ENCODE measurements around the gene ARID5B.
A peak's percentile ranks its signal among the peaks of the same experiment; 100 is the strongest.

ARID5B gene

DNA sequence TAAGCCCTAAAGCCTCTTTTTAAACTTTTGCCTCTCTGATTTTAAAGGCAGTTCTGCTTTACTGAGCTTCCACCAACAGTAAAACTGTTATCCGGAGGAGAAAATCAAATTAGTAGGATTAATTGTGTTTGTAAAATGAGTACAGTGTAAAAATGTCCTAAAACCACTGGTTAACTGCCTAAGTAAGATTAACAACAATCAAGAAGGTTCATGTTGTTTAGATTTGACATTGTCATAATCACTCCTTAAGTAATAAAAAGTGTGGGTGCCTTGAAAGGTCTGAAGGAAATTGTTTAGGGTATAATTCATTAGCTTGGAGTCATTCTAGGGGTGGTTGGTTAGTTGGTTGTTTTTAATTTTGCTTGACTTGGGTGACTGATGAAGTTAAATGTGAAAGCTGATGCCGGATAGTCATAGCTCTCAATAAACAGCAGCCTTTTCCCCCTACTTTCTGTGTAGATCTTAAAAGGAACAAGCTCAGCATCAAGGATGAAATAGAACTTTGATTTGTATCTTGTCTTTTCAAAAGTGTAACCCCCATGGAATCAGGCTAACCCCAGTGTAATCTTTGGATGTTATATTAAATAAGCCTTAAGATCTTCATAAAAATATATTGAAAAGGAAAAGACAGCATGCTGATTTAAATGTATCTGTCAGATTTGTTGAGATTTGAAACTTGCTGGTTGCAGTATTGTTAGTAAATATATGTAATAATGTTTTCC is 148.3 kb downstream of the ARID5B start:
- no peak for TF ChIP-seq Cebpa-rat (IDR thresholded peaks at IDR 0.05)
- H3K4me3 ChIP-seq = no peak overlapping the region
- no peaks in the 10 kb centered on the region for H3K27me3 ChIP-seq
- H3K9ac ChIP-seq = peak overlapping the region; percentile 26; the same call in 1 of the 2 replicates
- H3K9me3 ChIP-seq = peaks cover 29% of the 10 kb centered on the region
- H3K36me3 ChIP-seq = peaks cover 76% of the 10 kb centered on the region
- H3K27ac ChIP-seq = peak overlapping the region; percentile 70
- H3K4me2 ChIP-seq = peak overlapping the region; percentile 60
- peaks cover 9% of the 10 kb centered on the region; the same call in 1 of the 2 replicates for H4K20me1 ChIP-seq
- peaks cover 97% of the 10 kb centered on the region for H3K4me1 ChIP-seq

DNA sequence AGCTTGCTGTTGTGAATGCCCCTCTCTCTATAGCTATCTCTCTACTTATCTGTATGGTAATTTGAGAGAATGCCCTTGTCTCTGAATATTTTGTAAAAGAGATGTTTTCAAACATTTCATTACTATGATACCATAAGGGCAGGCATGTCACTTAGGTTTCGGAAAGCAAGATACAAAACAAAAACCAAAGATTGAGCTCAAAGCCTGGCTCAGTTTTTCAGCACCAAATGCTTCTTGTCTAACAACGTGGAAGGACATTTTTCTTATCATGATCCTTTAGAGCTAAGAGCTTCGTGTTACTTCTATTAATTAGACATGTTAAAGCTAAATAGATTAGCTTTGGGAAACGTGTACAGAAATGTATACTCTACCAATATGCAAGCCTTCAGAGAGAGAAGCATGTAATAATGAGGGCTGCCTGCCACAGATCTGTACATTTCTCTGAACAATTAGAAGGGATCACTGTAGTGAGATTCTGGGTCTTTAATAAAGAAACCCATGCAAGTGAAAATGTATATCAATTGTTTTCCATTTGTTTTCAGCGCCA is 148.9 kb downstream of the ARID5B start:
- Histone ChIP-seq H3K27me3 (no peaks in the 10 kb centered on the region), H3K4me1 (peaks cover 97% of the 10 kb centered on the region), H3K4me2 (peak overlapping the region; percentile 21), H3K9ac (no peak overlapping the region), H4K20me1 (peaks cover 9% of the 10 kb centered on the region; the same call in 1 of the 2 replicates), H3K4me3 (0 out of 2 replicates have a peak overlapping the region, but pooled peaks have one; percentile 1), H3K27ac (peak overlapping the region; percentile 49; the same call in 1 of the 2 replicates), H3K36me3 (peaks cover 83% of the 10 kb centered on the region), H3K9me3 (peaks cover 26% of the 10 kb centered on the region)
- no peak for TF ChIP-seq Cebpa-rat (IDR thresholded peaks at IDR 0.05)

DNA sequence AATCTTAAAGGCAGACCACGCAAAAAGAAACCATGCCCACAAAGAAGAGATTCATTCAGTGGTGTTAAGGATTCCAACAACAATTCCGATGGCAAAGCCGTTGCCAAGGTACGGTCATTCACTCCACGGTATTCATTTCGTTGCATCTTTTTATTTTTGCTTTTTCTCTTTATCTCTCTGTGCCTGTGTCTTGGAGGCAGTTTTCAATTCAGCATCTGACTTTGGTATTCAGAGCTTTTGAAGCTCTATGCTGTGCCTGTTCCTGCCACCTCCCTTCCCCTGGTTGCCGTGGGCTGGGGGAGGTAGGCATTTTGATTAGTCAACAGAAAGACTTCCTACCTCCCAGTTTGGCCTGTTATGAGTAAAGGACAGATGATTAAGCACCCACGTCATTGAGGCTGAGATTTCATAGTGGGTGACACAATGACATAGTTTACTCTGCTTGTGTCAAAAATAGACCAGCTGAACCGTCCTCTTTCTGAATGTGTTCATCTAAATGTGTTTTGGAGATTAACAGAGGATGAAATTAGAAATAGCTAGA is 149.5 kb downstream of the ARID5B start:
- peaks cover 97% of the 10 kb centered on the region for H3K4me1 ChIP-seq
- H3K4me2 ChIP-seq = peak overlapping the region; percentile 21
- H3K9ac ChIP-seq = 0 out of 2 replicates have a peak overlapping the region, but pooled peaks have one; percentile 9
- H3K27ac ChIP-seq = peak overlapping the region; percentile 49
- H4K20me1 ChIP-seq = peaks cover 9% of the 10 kb centered on the region; the same call in 1 of the 2 replicates
- H3K4me3 ChIP-seq = 0 out of 2 replicates have a peak overlapping the region, but pooled peaks have one; percentile 1
- no peaks in the 10 kb centered on the region for H3K27me3 ChIP-seq
- TF ChIP-seq Cebpa-rat (IDR thresholded peaks at IDR 0.05) = no peak
- peaks cover 23% of the 10 kb centered on the region for H3K9me3 ChIP-seq
- peaks cover 88% of the 10 kb centered on the region for H3K36me3 ChIP-seq

DNA sequence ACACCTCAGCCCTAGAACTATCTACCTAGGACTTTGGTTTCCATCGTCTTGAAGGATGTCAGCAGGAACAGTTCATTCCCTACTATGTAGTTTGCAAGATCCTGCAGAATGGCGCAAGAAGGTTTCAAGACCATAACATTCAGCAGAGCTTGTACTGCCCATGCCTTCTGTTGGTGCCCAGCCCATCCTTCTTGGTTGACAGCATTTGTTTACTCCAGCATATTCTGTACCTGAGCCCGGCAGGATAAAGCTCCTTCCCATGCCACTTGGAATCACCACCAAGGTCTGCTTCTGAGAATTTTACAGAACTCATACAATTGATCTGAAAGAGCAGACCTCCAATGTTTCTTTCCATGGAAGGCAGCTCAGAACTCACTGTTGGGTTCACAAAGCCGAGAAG is 150.8 kb downstream of the ARID5B start:
- H3K27ac ChIP-seq = 0 out of 2 replicates have a peak overlapping the region, but pooled peaks have one; percentile 32
- peaks cover 9% of the 10 kb centered on the region; the same call in 1 of the 2 replicates for H4K20me1 ChIP-seq
- H3K36me3 ChIP-seq = peaks cover 100% of the 10 kb centered on the region
- no peak overlapping the region for H3K9ac ChIP-seq
- peaks cover 97% of the 10 kb centered on the region for H3K4me1 ChIP-seq
- H3K27me3 ChIP-seq = no peaks in the 10 kb centered on the region
- peaks cover 23% of the 10 kb centered on the region for H3K9me3 ChIP-seq
- no peak overlapping the region for H3K4me3 ChIP-seq
- TF ChIP-seq Cebpa-rat (IDR thresholded peaks at IDR 0.05) = no peak
- peak overlapping the region; percentile 72; the same call in 1 of the 2 replicates for H3K4me2 ChIP-seq

DNA sequence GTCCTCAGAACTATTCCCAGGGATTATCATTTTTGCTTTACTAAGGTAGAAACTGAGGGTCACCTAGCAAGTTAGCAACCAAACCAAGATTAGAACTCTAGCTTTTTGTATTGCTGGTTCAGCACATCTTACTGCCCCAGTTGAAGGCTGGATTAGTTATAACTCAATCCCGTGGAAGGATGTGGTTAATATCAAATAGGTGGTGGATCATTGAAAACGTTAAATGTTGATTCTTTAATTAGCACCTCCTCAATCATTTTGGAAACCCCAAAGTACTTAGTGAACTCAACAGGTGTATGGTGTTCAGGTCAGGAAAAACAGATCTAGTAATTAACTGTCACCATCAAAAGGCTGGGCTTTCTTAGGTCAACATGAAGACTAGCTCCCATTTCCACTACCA is 152.4 kb downstream of the ARID5B start:
- Histone ChIP-seq H3K9me3 (peaks cover 23% of the 10 kb centered on the region), H3K4me1 (peaks cover 97% of the 10 kb centered on the region), H3K9ac (no peak overlapping the region; the same call in 1 of the 2 replicates), H3K36me3 (peaks cover 100% of the 10 kb centered on the region), H3K27me3 (no peaks in the 10 kb centered on the region), H3K4me3 (no peak overlapping the region), H3K4me2 (peak overlapping the region; percentile 72), H3K27ac (peak overlapping the region; percentile 63), H4K20me1 (peaks cover 4% of the 10 kb centered on the region; the same call in 1 of the 2 replicates)
- no peak for TF ChIP-seq Cebpa-rat (IDR thresholded peaks at IDR 0.05)

DNA sequence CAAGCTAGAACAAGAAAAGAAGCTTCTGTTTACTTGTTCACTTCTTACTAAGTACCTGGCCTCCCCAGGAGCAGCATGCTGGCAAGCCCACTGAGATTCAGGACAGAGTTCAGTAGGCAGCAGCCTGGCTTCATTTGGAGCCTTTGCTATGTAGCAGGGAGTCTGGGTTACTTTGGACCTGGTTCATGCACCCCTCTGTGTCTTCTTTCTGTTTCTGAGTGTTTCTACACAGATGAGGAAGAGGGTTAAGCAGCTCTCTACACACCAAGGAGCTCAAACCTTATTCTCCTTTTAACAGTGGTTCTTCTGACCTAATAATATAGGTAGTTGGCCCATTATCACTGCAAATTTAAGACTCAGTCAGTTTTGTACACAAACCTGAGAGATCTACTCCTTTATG is 152.9 kb downstream of the ARID5B start:
- Histone ChIP-seq H3K9me3 (peaks cover 23% of the 10 kb centered on the region), H3K9ac (peak overlapping the region; percentile 52; the same call in 1 of the 2 replicates), H3K4me3 (no peak overlapping the region), H4K20me1 (no peaks in the 10 kb centered on the region), H3K4me1 (peaks cover 97% of the 10 kb centered on the region), H3K27me3 (no peaks in the 10 kb centered on the region), H3K36me3 (peaks cover 100% of the 10 kb centered on the region), H3K4me2 (peak overlapping the region; percentile 72), H3K27ac (peak overlapping the region; percentile 63)
- no peak for TF ChIP-seq Cebpa-rat (IDR thresholded peaks at IDR 0.05)

DNA sequence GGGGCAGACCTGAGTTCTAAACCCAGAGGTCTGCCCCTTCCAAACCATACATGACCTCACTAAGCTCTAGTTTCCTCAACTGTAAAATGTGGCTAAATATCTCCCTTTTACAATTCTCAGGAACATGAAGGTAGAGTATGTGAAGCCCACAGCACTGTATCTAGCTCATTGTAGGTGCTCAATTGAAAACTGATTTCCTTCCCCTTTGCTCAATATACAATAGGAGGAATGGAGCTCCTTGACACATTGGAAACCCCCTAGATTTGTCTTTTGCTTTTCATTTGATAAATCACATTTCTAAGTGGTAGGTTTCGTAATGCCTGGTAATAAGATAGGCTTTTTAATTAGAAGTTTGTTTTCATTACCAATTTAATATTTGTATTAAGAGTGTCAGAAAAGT is 153.3 kb downstream of the ARID5B start:
- H3K27me3 ChIP-seq = no peaks in the 10 kb centered on the region
- peak overlapping the region; percentile 63 for H3K27ac ChIP-seq
- H3K4me2 ChIP-seq = peak overlapping the region; percentile 72
- TF ChIP-seq Cebpa-rat (IDR thresholded peaks at IDR 0.05) = no peak
- peaks cover 100% of the 10 kb centered on the region for H3K36me3 ChIP-seq
- no peaks in the 10 kb centered on the region for H4K20me1 ChIP-seq
- H3K9ac ChIP-seq = peak overlapping the region; percentile 52; the same call in 1 of the 2 replicates
- H3K9me3 ChIP-seq = peaks cover 23% of the 10 kb centered on the region
- no peak overlapping the region for H3K4me3 ChIP-seq
- H3K4me1 ChIP-seq = peaks cover 97% of the 10 kb centered on the region

DNA sequence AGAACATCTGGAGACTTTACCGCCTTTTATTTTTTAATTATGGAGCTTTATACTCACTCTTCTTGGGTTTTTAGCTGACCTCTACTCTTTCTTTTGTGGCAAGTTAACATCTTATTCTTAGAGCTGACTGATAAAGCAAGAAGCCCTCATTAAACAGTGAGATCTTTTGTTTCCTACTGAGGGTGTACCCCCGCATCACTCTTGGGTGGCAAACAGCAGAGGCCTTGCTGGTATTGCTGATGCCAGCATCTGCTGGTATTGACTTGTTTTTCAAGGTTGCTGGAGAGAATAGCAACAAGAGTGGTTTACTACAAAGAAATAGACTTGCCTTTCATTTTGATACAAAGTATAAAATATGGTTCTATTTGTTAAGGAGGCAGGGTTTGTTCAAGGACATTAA is 154.7 kb downstream of the ARID5B start:
- Histone ChIP-seq H3K4me3 (peak overlapping the region; percentile 14; the same call in 1 of the 2 replicates), H3K9me3 (peaks cover 14% of the 10 kb centered on the region), H4K20me1 (no peaks in the 10 kb centered on the region), H3K36me3 (peaks cover 99% of the 10 kb centered on the region), H3K9ac (peak overlapping the region; percentile 16; the same call in 1 of the 2 replicates), H3K4me1 (peaks cover 96% of the 10 kb centered on the region), H3K27ac (peak overlapping the region; percentile 63), H3K4me2 (peak overlapping the region; percentile 72), H3K27me3 (no peaks in the 10 kb centered on the region)
- TF ChIP-seq Cebpa-rat (IDR thresholded peaks at IDR 0.05) = no peak

DNA sequence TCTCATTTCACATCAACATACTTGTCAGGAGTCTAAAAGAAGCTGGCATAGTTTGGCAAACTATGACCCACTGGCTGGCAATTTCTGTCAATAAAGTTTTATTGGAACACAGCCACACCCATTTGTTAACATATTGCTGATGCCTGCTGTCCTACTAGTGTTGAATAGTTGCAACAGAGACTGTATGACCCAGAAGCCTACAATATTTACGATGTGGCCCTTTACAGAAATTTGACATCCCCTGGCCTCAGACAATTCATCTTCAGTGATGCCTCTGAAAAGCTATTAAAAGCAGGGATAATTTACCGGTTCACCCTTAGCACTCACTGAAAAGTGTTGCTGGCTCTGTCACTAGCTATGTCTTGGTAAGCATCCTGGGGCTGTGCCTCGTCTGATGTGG is 155.2 kb downstream of the ARID5B start:
- Histone ChIP-seq H3K27me3 (no peaks in the 10 kb centered on the region), H3K9me3 (peaks cover 11% of the 10 kb centered on the region), H4K20me1 (no peaks in the 10 kb centered on the region), H3K4me1 (peaks cover 96% of the 10 kb centered on the region), H3K4me3 (no peak overlapping the region), H3K27ac (peak overlapping the region; percentile 63), H3K36me3 (peaks cover 99% of the 10 kb centered on the region), H3K9ac (no peak overlapping the region), H3K4me2 (peak overlapping the region; percentile 72)
- no peak for TF ChIP-seq Cebpa-rat (IDR thresholded peaks at IDR 0.05)

Data from BLaER1 (cell line).